Stimulated activated CD8-positive, alpha-beta memory T cell treated with anti-CD3 and anti-CD28 coated beads, Interleukin-15, amount 100 ng/mL, for 24 hours (primary cell): ENCODE data around the gene SEBOX.

Experiments used
- DNase-seq: peaks from one replicate; pipeline ENCODE4 v3.0.0-alpha.2; 2020; ENCODE audit warnings: low read depth

SEBOX gene

GRCh38 chr17:28317966-28318758 lies 46.8 kb downstream of the SEBOX start:
- DNase-seq: no peak

- DNase-seq: no peak
Observed at GRCh38 chr17:28317099-28317965, 47.7 kb downstream of the SEBOX start.

GRCh38 chr17:28315846-28316705 lies 48.9 kb downstream of the SEBOX start:
- no peak for DNase-seq

GRCh38 chr17:28313841-28314240 lies 51.2 kb downstream of the SEBOX start:
- no peak for DNase-seq
